HEK293 (cell line): Measurements from ENCODE around the gene CPE.

Source experiments
- BCL11B ChIP-seq: fragments of 450-650 bp; formaldehyde crosslinking; IDR thresholded peaks from 2 replicates; pipeline ENCODE4 v1.5.1; 2016; ENCODE audit warnings: low read depth, missing biosample characterization, missing genetic modification characterization
- GFI1B ChIP-seq: fragments of 450-650 bp; formaldehyde crosslinking; IDR thresholded peaks from 2 replicates; pipeline ENCODE4 v1.5.1; 2016; ENCODE audit warnings: missing biosample characterization, missing genetic modification characterization
- GLIS2 ChIP-seq: fragments of 450-650 bp; formaldehyde crosslinking; IDR thresholded peaks from 2 replicates; pipeline ENCODE4 v1.5.1; 2016; ENCODE audit warnings: missing biosample characterization, missing genetic modification characterization
- HOXA7 ChIP-seq: sonication (generic); formaldehyde crosslinking; IDR thresholded peaks from 2 replicates; pipeline ENCODE4 v1.8.1; 2022; ENCODE audit warnings: missing genetic modification reagents, borderline replicate concordance
- INSM2 ChIP-seq: fragments of 450-650 bp; formaldehyde crosslinking; IDR thresholded peaks from 2 replicates; pipeline ENCODE4 v1.5.1; 2016; ENCODE audit warnings: missing biosample characterization, missing genetic modification characterization
- OVOL3 ChIP-seq: fragments of 450-650 bp; formaldehyde crosslinking; IDR thresholded peaks from 2 replicates; pipeline ENCODE4 v1.5.1; 2016; ENCODE audit warnings: missing biosample characterization, missing genetic modification characterization
- SALL2 ChIP-seq: fragments of 450-650 bp; formaldehyde crosslinking; IDR thresholded peaks from 2 replicates; pipeline ENCODE4 v1.5.0; 2017; ENCODE audit warnings: missing biosample characterization, mild to moderate bottlenecking, missing genetic modification characterization, borderline replicate concordance
- SP7 ChIP-seq: fragments of 450-650 bp; formaldehyde crosslinking; IDR thresholded peaks from 2 replicates; pipeline ENCODE4 v1.5.1; 2016; ENCODE audit warnings: missing biosample characterization, missing genetic modification characterization
- ZBTB17 ChIP-seq: fragments of 450-650 bp; formaldehyde crosslinking; IDR thresholded peaks from 2 replicates; pipeline ENCODE4 v1.5.1; 2016; ENCODE audit warnings: missing biosample characterization, missing genetic modification characterization
- ZEB2 ChIP-seq: fragments of 450-650 bp; formaldehyde crosslinking; IDR thresholded peaks from 2 replicates; pipeline ENCODE4 v1.5.1; 2016; ENCODE audit warnings: missing biosample characterization, missing genetic modification characterization
- ZIC2 ChIP-seq: fragments of 450-650 bp; formaldehyde crosslinking; IDR thresholded peaks from 2 replicates; pipeline ENCODE4 v1.5.1; 2016; ENCODE audit warnings: missing biosample characterization, missing genetic modification characterization
- ZNF10 ChIP-seq: fragments of 450-650 bp; formaldehyde crosslinking; IDR thresholded peaks from 2 replicates; pipeline ENCODE4 v1.5.1; 2017; ENCODE audit warnings: missing biosample characterization, missing genetic modification characterization
- ZNF146 ChIP-seq: fragments of 450-650 bp; formaldehyde crosslinking; IDR thresholded peaks from 2 replicates; pipeline ENCODE4 v1.5.1; 2016; ENCODE audit warnings: missing biosample characterization, missing genetic modification characterization
- ZNF184 ChIP-seq: fragments of 450-650 bp; IDR thresholded peaks from 2 replicates; pipeline ENCODE4 v1.5.1; 2018; ENCODE audit warnings: missing biosample characterization, mild to moderate bottlenecking, missing genetic modification characterization
- ZNF335 ChIP-seq: fragments of 450-650 bp; formaldehyde crosslinking; conservative IDR thresholded peaks from 2 replicates; pipeline ENCODE4 v1.5.1; 2016; ENCODE audit warnings: missing biosample characterization, missing genetic modification characterization
- ZNF366 ChIP-seq: fragments of 450-650 bp; formaldehyde crosslinking; conservative IDR thresholded peaks from 2 replicates; pipeline ENCODE4 v1.5.1; 2016; ENCODE audit warnings: missing biosample characterization, missing genetic modification characterization
- ZNF37A ChIP-seq: fragments of 450-650 bp; IDR thresholded peaks from 2 replicates; pipeline ENCODE4 v1.5.1; 2018; ENCODE audit warnings: missing biosample characterization, missing genetic modification characterization
- ZNF473 ChIP-seq: fragments of 450-650 bp; formaldehyde crosslinking; IDR thresholded peaks from 2 replicates; pipeline ENCODE4 v1.5.1; 2017; ENCODE audit warnings: missing biosample characterization, missing genetic modification characterization
- ZNF513 ChIP-seq: fragments of 450-650 bp; IDR thresholded peaks from 2 replicates; pipeline ENCODE4 v1.5.1; 2018; ENCODE audit warnings: missing biosample characterization, missing genetic modification characterization
- ZNF529 ChIP-seq: fragments of 450-650 bp; formaldehyde crosslinking; IDR thresholded peaks from 2 replicates; pipeline ENCODE4 v1.5.1; 2017; ENCODE audit warnings: missing genetic modification characterization, missing biosample characterization; ENCODE audit not compliant: insufficient replicate concordance
- ZNF561 ChIP-seq: fragments of 450-650 bp; IDR thresholded peaks from 2 replicates; pipeline ENCODE4 v1.5.1; 2018; ENCODE audit warnings: missing biosample characterization, missing genetic modification characterization, borderline replicate concordance
- ZNF571 ChIP-seq: fragments of 450-650 bp; formaldehyde crosslinking; IDR thresholded peaks from 2 replicates; pipeline ENCODE4 v1.5.0; 2017; ENCODE audit warnings: missing biosample characterization, missing genetic modification characterization
- ZNF654 ChIP-seq: fragments of 450-650 bp; formaldehyde crosslinking; IDR thresholded peaks from 2 replicates; pipeline ENCODE4 v1.5.1; 2016; ENCODE audit warnings: low read depth, missing biosample characterization, missing genetic modification characterization
- ZNF768 ChIP-seq: fragments of 450-650 bp; formaldehyde crosslinking; IDR thresholded peaks from 2 replicates; pipeline ENCODE4 v1.5.1; 2018; ENCODE audit warnings: missing biosample characterization, mild to moderate bottlenecking, missing genetic modification characterization
- ZNF830 ChIP-seq: fragments of 450-650 bp; IDR thresholded peaks from 2 replicates; pipeline ENCODE4 v1.5.0; 2018; ENCODE audit warnings: missing biosample characterization, missing genetic modification characterization, low read depth, mild to moderate bottlenecking, moderate library complexity
- ZSCAN4 ChIP-seq: fragments of 450-650 bp; formaldehyde crosslinking; IDR thresholded peaks from 2 replicates; pipeline ENCODE4 v1.5.1; 2017; ENCODE audit warnings: missing biosample characterization, missing genetic modification characterization
- TF ChIP-seq, protein P1 (sequence below): fragments of 450-650 bp; formaldehyde crosslinking; IDR thresholded peaks from 2 replicates; pipeline ENCODE4 v1.5.1; 2017; ENCODE audit warnings: missing biosample characterization, missing genetic modification characterization
- TF ChIP-seq, protein P2 (sequence below): sonication (generic); formaldehyde crosslinking; IDR thresholded peaks from 2 replicates; pipeline ENCODE4 v1.8.1; 2022; ENCODE audit warnings: mild to moderate bottlenecking, moderate library complexity, missing genetic modification reagents
- TF ChIP-seq, protein P3 (sequence below): fragments of 450-650 bp; formaldehyde crosslinking; conservative IDR thresholded peaks from 2 replicates; pipeline ENCODE4 v1.5.1; 2016; ENCODE audit warnings: low read depth, missing biosample characterization, missing genetic modification characterization

CPE gene

DNA sequence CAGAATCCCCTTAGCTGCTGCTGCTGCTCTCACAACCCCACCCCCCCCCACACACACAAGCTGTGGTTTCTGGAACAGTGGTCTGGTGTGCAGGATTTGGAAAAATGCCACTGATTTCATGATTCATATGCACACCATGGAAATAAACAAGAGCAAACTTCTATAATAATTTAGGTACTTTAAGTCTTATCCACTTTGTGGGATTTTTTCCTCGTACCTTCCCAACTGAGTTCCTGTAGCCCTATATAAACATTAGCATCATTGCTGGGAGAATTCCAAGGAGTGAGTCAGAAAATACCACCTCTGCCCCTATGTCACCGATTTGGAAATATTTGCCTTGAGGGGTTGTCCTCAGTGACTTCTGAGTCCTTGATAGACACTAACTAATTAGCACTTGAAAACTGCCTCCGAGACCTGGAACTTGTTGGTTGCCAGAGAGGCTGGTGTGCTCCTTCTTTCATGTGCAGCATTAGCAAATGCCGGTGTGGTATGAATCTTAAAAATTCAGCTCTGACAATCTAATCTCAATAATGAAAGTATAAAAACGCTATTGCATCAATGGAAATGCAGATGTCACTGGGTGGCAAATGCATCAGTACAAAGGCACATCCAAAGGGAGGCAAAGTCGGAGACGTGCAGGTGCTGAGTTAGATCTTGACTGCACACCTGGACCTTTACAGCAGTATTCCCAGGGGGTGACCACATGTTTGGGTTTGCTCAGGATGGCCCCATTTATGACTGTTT is 61.8 kb downstream of the CPE start (continued):
- TF ChIP-seq, protein P1, sequence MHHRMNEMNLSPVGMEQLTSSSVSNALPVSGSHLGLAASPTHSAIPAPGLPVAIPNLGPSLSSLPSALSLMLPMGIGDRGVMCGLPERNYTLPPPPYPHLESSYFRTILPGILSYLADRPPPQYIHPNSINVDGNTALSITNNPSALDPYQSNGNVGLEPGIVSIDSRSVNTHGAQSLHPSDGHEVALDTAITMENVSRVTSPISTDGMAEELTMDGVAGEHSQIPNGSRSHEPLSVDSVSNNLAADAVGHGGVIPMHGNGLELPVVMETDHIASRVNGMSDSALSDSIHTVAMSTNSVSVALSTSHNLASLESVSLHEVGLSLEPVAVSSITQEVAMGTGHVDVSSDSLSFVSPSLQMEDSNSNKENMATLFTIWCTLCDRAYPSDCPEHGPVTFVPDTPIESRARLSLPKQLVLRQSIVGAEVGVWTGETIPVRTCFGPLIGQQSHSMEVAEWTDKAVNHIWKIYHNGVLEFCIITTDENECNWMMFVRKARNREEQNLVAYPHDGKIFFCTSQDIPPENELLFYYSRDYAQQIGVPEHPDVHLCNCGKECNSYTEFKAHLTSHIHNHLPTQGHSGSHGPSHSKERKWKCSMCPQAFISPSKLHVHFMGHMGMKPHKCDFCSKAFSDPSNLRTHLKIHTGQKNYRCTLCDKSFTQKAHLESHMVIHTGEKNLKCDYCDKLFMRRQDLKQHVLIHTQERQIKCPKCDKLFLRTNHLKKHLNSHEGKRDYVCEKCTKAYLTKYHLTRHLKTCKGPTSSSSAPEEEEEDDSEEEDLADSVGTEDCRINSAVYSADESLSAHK, result 0 out of 2 replicates have a peak, but pooled peaks have one; percentile 22
- TF ChIP-seq ZNF561 (tag by site-specific recombination), result peak; percentile 58; the same call in 1 of the 2 replicates
- peak; percentile 51 for TF ChIP-seq ZSCAN4 (tag by site-specific recombination)
- peak; percentile 15; the same call in 1 of the 2 replicates for TF ChIP-seq ZNF654
- peak; percentile 81 for TF ChIP-seq INSM2 (tag by site-specific recombination)
- TF ChIP-seq ZNF184 (tag by site-specific recombination), result peak; percentile 72; the same call in 1 of the 2 replicates
- peak; percentile 87 for TF ChIP-seq SP7 (tag by site-specific recombination)
- TF ChIP-seq, protein P2, sequence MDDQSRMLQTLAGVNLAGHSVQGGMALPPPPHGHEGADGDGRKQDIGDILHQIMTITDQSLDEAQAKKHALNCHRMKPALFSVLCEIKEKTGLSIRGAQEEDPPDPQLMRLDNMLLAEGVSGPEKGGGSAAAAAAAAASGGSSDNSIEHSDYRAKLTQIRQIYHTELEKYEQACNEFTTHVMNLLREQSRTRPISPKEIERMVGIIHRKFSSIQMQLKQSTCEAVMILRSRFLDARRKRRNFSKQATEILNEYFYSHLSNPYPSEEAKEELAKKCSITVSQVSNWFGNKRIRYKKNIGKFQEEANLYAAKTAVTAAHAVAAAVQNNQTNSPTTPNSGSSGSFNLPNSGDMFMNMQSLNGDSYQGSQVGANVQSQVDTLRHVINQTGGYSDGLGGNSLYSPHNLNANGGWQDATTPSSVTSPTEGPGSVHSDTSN, result no peak
- no peak for TF ChIP-seq ZNF473
- TF ChIP-seq ZBTB17 (tag by site-specific recombination), result 0 out of 2 replicates have a peak, but pooled peaks have one; percentile 13
- no peak for TF ChIP-seq ZNF146
- TF ChIP-seq ZEB2, result peak; percentile 72
- TF ChIP-seq BCL11B (tag by site-specific recombination), result no peak
- TF ChIP-seq HOXA7 (CRISPR knock-in tag), result no peak
- TF ChIP-seq ZNF529 (tag by site-specific recombination), result no peak
- TF ChIP-seq GFI1B, result 0 out of 2 replicates have a peak, but pooled peaks have one; percentile 14
- TF ChIP-seq ZNF513, result no peak
- no peak for TF ChIP-seq ZIC2 (tag by site-specific recombination)
- no peak for TF ChIP-seq OVOL3 (tag by site-specific recombination)
- peak; percentile 66 for TF ChIP-seq ZNF366 (tag by site-specific recombination)
- no peak for TF ChIP-seq ZNF768
- TF ChIP-seq ZNF37A (tag by site-specific recombination), result no peak
- TF ChIP-seq, protein P3, sequence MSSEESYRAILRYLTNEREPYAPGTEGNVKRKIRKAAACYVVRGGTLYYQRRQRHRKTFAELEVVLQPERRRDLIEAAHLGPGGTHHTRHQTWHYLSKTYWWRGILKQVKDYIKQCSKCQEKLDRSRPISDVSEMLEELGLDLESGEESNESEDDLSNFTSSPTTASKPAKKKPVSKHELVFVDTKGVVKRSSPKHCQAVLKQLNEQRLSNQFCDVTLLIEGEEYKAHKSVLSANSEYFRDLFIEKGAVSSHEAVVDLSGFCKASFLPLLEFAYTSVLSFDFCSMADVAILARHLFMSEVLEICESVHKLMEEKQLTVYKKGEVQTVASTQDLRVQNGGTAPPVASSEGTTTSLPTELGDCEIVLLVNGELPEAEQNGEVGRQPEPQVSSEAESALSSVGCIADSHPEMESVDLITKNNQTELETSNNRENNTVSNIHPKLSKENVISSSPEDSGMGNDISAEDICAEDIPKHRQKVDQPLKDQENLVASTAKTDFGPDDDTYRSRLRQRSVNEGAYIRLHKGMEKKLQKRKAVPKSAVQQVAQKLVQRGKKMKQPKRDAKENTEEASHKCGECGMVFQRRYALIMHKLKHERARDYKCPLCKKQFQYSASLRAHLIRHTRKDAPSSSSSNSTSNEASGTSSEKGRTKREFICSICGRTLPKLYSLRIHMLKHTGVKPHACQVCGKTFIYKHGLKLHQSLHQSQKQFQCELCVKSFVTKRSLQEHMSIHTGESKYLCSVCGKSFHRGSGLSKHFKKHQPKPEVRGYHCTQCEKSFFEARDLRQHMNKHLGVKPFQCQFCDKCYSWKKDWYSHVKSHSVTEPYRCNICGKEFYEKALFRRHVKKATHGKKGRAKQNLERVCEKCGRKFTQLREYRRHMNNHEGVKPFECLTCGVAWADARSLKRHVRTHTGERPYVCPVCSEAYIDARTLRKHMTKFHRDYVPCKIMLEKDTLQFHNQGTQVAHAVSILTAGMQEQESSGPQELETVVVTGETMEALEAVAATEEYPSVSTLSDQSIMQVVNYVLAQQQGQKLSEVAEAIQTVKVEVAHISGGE (tag by site-specific recombination), result no peak
- TF ChIP-seq GLIS2 (tag by site-specific recombination), result no peak
- TF ChIP-seq ZNF335 (tag by site-specific recombination), result peak; percentile 58; the same call in 1 of the 2 replicates
- TF ChIP-seq SALL2 (tag by site-specific recombination), result no peak
- 0 out of 2 replicates have a peak, but pooled peaks have one; percentile 29 for TF ChIP-seq ZNF10
- no peak for TF ChIP-seq ZNF571 (tag by site-specific recombination)
- TF ChIP-seq ZNF830 (tag by site-specific recombination), result no peak
